Liver (tissue), 3 donors: Measurements from ENCODE around the gene ETV6.

Source experiments
- FOXA1 ChIP-seq: IDR thresholded peaks from 2 replicates; pipeline ENCODE4 v1.6.1; 2016; ENCODE audit warnings: antibody characterized with exemption
- FOXA2 ChIP-seq: IDR thresholded peaks from 2 replicates; pipeline ENCODE4 v1.6.1; 2016; ENCODE audit warnings: antibody characterized with exemption
- HNF4A ChIP-seq, 2 donors: conservative IDR thresholded peaks; 2 replicates each; pipeline ENCODE4 v1.6.1; 2016; ENCODE audit warnings: antibody characterized with exemption in 2 of 2, mild to moderate bottlenecking in 2 of 2
- NR2F2 ChIP-seq: IDR thresholded peaks from 2 replicates; pipeline ENCODE4 v1.6.1; 2016; ENCODE audit warnings: antibody characterized with exemption
- RAD21 ChIP-seq, 2 donors: IDR thresholded peaks; 2 replicates each; pipeline ENCODE4 v1.6.1; 2016; ENCODE audit warnings: antibody characterized with exemption in 2 of 2, mild to moderate bottlenecking in 2 of 2
- SP1 ChIP-seq: IDR thresholded peaks from 2 replicates; pipeline ENCODE4 v1.6.1; 2018; ENCODE audit warnings: antibody characterized with exemption, mild to moderate bottlenecking
- YY1 ChIP-seq: IDR thresholded peaks from 2 replicates; pipeline ENCODE4 v1.6.1; 2016; ENCODE audit warnings: antibody characterized with exemption, mild to moderate bottlenecking
- TF ChIP-seq, protein P1 (sequence below): fragments of 150-350 bp; IDR thresholded peaks from 2 replicates; pipeline ENCODE4 v1.5.1; 2017; ENCODE audit warnings: improper control_type of control experiment, low read depth, low read length; ENCODE audit not compliant: missing input control
- TF ChIP-seq, protein P2 (sequence below): IDR thresholded peaks from 2 replicates; pipeline ENCODE4 v1.6.1; 2016; ENCODE audit warnings: antibody characterized with exemption, mild to moderate bottlenecking
- donor health status: healthy.
- donor health status: healthy.

DNA sequence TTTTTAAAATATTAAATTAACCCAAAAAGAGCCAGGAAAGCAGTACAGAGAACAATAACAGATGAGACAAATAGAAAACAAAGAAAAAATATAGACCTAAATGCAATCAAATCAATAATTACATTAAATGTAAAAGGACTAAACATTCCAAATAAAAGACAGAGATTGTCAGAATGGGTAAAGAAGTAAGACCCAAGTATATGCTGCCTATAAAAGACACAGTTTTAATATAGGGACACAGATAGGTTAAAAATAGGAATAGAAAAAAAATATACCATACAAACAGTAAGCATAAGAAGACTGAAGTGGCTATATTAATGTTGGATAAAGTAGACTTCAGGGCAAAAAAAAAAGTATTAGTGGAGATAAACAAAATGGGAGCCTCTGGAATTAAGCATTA lies 258.2 kb downstream of the ETV6 start:
- TF ChIP-seq, protein P1, sequence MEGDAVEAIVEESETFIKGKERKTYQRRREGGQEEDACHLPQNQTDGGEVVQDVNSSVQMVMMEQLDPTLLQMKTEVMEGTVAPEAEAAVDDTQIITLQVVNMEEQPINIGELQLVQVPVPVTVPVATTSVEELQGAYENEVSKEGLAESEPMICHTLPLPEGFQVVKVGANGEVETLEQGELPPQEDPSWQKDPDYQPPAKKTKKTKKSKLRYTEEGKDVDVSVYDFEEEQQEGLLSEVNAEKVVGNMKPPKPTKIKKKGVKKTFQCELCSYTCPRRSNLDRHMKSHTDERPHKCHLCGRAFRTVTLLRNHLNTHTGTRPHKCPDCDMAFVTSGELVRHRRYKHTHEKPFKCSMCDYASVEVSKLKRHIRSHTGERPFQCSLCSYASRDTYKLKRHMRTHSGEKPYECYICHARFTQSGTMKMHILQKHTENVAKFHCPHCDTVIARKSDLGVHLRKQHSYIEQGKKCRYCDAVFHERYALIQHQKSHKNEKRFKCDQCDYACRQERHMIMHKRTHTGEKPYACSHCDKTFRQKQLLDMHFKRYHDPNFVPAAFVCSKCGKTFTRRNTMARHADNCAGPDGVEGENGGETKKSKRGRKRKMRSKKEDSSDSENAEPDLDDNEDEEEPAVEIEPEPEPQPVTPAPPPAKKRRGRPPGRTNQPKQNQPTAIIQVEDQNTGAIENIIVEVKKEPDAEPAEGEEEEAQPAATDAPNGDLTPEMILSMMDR, result no peak
- TF ChIP-seq YY1 (no peak), NR2F2 (no peak), FOXA2 (no peak), RAD21 (IDR thresholded peaks at IDR 0.05) (no peak), SP1 (no peak), HNF4A (conservative IDR thresholded peaks at IDR 0.05) (no peak), FOXA1 (no peak)
- TF ChIP-seq, protein P2, sequence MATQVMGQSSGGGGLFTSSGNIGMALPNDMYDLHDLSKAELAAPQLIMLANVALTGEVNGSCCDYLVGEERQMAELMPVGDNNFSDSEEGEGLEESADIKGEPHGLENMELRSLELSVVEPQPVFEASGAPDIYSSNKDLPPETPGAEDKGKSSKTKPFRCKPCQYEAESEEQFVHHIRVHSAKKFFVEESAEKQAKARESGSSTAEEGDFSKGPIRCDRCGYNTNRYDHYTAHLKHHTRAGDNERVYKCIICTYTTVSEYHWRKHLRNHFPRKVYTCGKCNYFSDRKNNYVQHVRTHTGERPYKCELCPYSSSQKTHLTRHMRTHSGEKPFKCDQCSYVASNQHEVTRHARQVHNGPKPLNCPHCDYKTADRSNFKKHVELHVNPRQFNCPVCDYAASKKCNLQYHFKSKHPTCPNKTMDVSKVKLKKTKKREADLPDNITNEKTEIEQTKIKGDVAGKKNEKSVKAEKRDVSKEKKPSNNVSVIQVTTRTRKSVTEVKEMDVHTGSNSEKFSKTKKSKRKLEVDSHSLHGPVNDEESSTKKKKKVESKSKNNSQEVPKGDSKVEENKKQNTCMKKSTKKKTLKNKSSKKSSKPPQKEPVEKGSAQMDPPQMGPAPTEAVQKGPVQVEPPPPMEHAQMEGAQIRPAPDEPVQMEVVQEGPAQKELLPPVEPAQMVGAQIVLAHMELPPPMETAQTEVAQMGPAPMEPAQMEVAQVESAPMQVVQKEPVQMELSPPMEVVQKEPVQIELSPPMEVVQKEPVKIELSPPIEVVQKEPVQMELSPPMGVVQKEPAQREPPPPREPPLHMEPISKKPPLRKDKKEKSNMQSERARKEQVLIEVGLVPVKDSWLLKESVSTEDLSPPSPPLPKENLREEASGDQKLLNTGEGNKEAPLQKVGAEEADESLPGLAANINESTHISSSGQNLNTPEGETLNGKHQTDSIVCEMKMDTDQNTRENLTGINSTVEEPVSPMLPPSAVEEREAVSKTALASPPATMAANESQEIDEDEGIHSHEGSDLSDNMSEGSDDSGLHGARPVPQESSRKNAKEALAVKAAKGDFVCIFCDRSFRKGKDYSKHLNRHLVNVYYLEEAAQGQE, result no peak
